Activated CD8-positive, alpha-beta memory T cell treated with anti-CD3 and anti-CD28 coated beads, Interleukin-2, amount 50 U/mL, for 48 hours (primary cell): ENCODE data around the gene NKAP.
"Not testable (repeated sequence)": the region's sequence is repeated elsewhere in the genome, so short reads cannot be mapped to it uniquely, and the experiment has no call there.

Source experiments
- DNase-seq: peaks from one replicate; pipeline ENCODE4 v3.0.0-alpha.2; 2020

The NKAP gene

GRCh38 chrX:119935215-119935874, 8.2 kb downstream of the NKAP start:
- DNase-seq, result no peak

- DNase-seq, result not testable (repeated sequence)
Observed at GRCh38 chrX:119922391-119922790, 21.2 kb downstream of the NKAP start.

- DNase-seq, result no peak
Observed at GRCh38 chrX:119919835-119920585, 23.5 kb downstream of the NKAP start.

GRCh38 chrX:119917877-119918276, 25.7 kb downstream of the NKAP start:
- DNase-seq, result no peak

GRCh38 chrX:119916310-119916709, 27.2 kb downstream of the NKAP start:
- no peak for DNase-seq

- no peak for DNase-seq
Observed at GRCh38 chrX:119900976-119901375, 42.6 kb downstream of the NKAP start.

- no peak for DNase-seq
Observed at GRCh38 chrX:119899125-119899524, 44.4 kb downstream of the NKAP start.

- DNase-seq, result no peak
Observed at GRCh38 chrX:119895843-119896326, 47.7 kb downstream of the NKAP start, which contains the start of gene AKAP14. Gene AKAP14 (plus strand): TSS chrX:119895893. CDS start chrX:119903224, 7,331 bp downstream.

GRCh38 chrX:119891961-119892692, 51.4 kb downstream of the NKAP start:
- DNase-seq, result not testable (repeated sequence)

- not testable (repeated sequence) for DNase-seq
Observed at GRCh38 chrX:119890626-119891025, 52.9 kb downstream of the NKAP start.

- peak; percentile 73 for DNase-seq
Observed at GRCh38 chrX:119887721-119888425, 55.7 kb downstream of the NKAP start.

- DNase-seq, result no peak
Observed at GRCh38 chrX:119885554-119886428, 57.8 kb downstream of the NKAP start.

GRCh38 chrX:119880552-119881437, 62.8 kb downstream of the NKAP start:
- peak; percentile 50 for DNase-seq

- no peak for DNase-seq
Observed at GRCh38 chrX:119880076-119880475, 63.5 kb downstream of the NKAP start.

- DNase-seq, result no peak
Observed at GRCh38 chrX:119878740-119879139, 64.8 kb downstream of the NKAP start.

- DNase-seq, result peak; percentile 85
Observed at GRCh38 chrX:119871599-119872395, 71.8 kb downstream of the NKAP start, which contains the start of the genes NDUFA1 and RNF113A. Gene NDUFA1 (plus strand): TSS chrX:119871832. CDS start chrX:119871912, 80 bp downstream. Gene RNF113A (minus strand): TSS chrX:119871733. CDS start chrX:119871613, 120 bp downstream.

- DNase-seq, result no peak
Observed at GRCh38 chrX:119871245-119871598, 72.3 kb downstream of the NKAP start.
